Mucosa of descending colon (tissue), 3 donors: Measurements from ENCODE around the gene R3HDM2. TPM values are rescaled to one million over a fixed set of nuclear protein-coding genes. Genes with fewer than 3 reads are reported as not detected.

ENCODE experiments used
- ATAC-seq: fragments of 200-7000 bp; cut with Tn5 transposase; one replicate; pipeline ENCODE4 v1.9.1; 2020; ENCODE audit warnings: mild to moderate bottlenecking, moderate library complexity
- DNase-seq, 3 donors: peaks; one replicate each; pipeline ENCODE4 v3.0.0-alpha.2; 2020
- H3K36me3 ChIP-seq: fragments of 200-600 bp; one replicate; pipeline ENCODE4 v1.8.0; 2021; ENCODE audit warnings: low read depth, mild to moderate bottlenecking
- H3K4me1 ChIP-seq: fragments of 200-600 bp; one replicate; pipeline ENCODE4 v1.8.0; 2021; ENCODE audit warnings: low read depth, mild to moderate bottlenecking
- H3K4me3 ChIP-seq: fragments of 200-600 bp; one replicate; pipeline ENCODE4 v1.8.0; 2021; ENCODE audit warnings: mild to moderate bottlenecking
- H3K9me3 ChIP-seq: fragments of 200-600 bp; one replicate; pipeline ENCODE4 v1.8.0; 2021; ENCODE audit warnings: mild to moderate bottlenecking
- intact Hi-C, 2 donors: fragments of 100-400 bp; cut with DNase I in 1 of 2; cut with micrococcal nuclease in 1 of 2; formaldehyde crosslinking; loops; one replicate each; pipeline versions ENCODE4 v1.11.0 to v1.11.1; 2022; cut with DNase I, micrococcal nuclease
- total RNA-seq, 3 donors: library from RNA; stranded (reverse); fragmentation: NEBNext Ultra II Directional in 2 of 3; extraction: Animal tissue kit (Norgen Biotek cat#: 25700) in 2 of 3; gene quantifications; one replicate each; pipeline versions ENCODE4 v1.2.1 to v1.2.4, GENCODE V29; 2021 to 2023
- TF ChIP-seq, protein P1 (sequence below): fragments of 200-600 bp; IDR thresholded peaks from one replicate; pipeline ENCODE4 v1.8.0; 2022; ENCODE audit warnings: antibody characterized with exemption, mild to moderate bottlenecking
- donor health status: DM: no; HTN: no; CAD: no; lungs with moderate emphysema.
- donor health status: DM: no; HTN: no; CAD: no.
- donor health status: DM: no; HTN: yes; CAD: no.

The R3HDM2 gene
- total RNA-seq, 3 donors from 2014 or later: 43.9 to 80.8 (median 80.6) TPM

GRCh38 chr12:57454213-57454565, 23.3 kb upstream of the R3HDM2 start:
- Histone ChIP-seq H3K4me1 (peaks cover 8% of the 10 kb centered on the region), H3K9me3 (no peaks in the 10 kb centered on the region), H3K4me3 (no peak overlapping the region), H3K36me3 (no peaks in the 10 kb centered on the region)
- intact Hi-C loops: loop anchor here (10.0 kb wide), 3 partner anchors 149 to 189 kb away; no protein-coding TSS in a partner anchor
- ATAC-seq (no peak), DNase-seq (no peak)
- TF ChIP-seq, protein P1, sequence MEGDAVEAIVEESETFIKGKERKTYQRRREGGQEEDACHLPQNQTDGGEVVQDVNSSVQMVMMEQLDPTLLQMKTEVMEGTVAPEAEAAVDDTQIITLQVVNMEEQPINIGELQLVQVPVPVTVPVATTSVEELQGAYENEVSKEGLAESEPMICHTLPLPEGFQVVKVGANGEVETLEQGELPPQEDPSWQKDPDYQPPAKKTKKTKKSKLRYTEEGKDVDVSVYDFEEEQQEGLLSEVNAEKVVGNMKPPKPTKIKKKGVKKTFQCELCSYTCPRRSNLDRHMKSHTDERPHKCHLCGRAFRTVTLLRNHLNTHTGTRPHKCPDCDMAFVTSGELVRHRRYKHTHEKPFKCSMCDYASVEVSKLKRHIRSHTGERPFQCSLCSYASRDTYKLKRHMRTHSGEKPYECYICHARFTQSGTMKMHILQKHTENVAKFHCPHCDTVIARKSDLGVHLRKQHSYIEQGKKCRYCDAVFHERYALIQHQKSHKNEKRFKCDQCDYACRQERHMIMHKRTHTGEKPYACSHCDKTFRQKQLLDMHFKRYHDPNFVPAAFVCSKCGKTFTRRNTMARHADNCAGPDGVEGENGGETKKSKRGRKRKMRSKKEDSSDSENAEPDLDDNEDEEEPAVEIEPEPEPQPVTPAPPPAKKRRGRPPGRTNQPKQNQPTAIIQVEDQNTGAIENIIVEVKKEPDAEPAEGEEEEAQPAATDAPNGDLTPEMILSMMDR: no peak

GRCh38 chr12:57452937-57453509, 22.2 kb upstream of the R3HDM2 start:
- TF ChIP-seq, protein P1: peak; percentile 70
- H3K4me1 ChIP-seq: no peaks in the 10 kb centered on the region
- H3K9me3 ChIP-seq: no peaks in the 10 kb centered on the region
- DNase-seq: peak in 2 of 3 donors; percentile 84 to 89
- intact Hi-C loops: loop anchor here (10.0 kb wide), 3 partner anchors 148 to 188 kb away; no protein-coding TSS in a partner anchor
- no peaks in the 10 kb centered on the region for H3K36me3 ChIP-seq
- no peak overlapping the region for H3K4me3 ChIP-seq
- peak; percentile 82 for ATAC-seq

DNA sequence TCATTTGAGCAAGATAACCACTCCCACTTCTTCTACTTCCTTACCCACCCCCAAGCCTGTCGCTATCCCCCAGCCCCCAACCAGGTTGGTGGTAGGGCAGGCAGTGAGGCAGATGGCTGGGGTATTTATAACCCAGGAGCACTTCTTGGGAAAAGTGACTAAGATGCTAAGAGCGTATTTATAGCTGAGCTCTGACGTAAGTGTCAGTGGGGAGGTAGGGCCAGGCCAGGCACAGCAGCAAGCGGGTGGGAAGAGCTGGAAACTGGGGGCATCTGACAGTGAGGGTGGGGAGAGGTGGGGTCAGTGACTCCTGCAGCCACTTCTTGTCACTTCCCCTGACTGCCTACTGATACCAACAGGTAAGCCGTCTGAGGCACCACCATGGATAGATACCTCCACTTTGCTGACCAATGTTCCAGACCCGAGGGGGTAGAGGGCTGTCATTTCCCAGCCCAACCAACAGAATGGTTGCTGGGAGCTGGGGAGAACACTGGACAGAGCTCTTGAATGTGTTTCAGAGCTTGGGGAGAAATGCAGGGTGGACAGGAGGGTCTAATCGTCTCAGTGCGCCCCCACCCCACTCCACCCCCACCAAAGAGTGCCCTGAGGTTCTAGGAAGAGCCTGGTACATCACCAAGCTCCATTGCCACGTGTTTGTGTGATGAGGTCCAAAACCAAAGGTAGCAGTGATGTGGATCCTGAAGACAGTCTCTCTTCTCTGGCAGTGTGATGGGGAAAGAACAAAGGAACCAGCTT, 21.5 kb upstream of the R3HDM2 start:
- DNase-seq (no peak), ATAC-seq (no peak)
- TF ChIP-seq, protein P1: no peak
- no peak overlapping the region for H3K4me3 ChIP-seq
- intact Hi-C loops: loop anchor here (10.0 kb wide), 3 partner anchors 148 to 188 kb away; no protein-coding TSS in a partner anchor
- H3K36me3 ChIP-seq: no peaks in the 10 kb centered on the region
- H3K9me3 ChIP-seq: no peaks in the 10 kb centered on the region
- H3K4me1 ChIP-seq: no peaks in the 10 kb centered on the region

GRCh38 chr12:57451233-57451778, 20.5 kb upstream of the R3HDM2 start:
- TF ChIP-seq, protein P1: no peak
- Histone ChIP-seq H3K4me3 (no peak overlapping the region), H3K36me3 (no peaks in the 10 kb centered on the region), H3K4me1 (no peaks in the 10 kb centered on the region), H3K9me3 (no peaks in the 10 kb centered on the region)
- DNase-seq (no peak), ATAC-seq (no peak)
- intact Hi-C loops: loop anchor here (10.0 kb wide), 3 partner anchors 147 to 187 kb away; no protein-coding TSS in a partner anchor

DNA sequence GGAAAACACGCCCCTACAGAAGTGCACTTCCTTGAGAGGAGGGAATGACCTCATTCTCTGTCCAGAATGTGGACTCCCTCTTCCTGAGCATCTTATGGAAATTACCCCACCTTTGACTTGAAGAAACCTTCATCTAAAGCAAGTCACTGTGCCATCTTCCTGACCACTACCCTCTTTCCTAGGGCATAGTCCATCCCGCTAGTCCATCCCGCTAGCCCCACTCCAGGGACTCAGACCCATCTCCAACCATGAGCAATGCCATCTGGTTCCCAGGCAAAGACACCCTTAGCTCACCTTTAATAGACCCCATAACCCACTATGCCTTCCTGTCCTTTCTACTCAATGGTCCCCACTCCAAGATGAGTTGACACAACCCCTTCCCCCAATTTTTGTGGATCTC, 19.2 kb upstream of the R3HDM2 start:
- H3K36me3 ChIP-seq: no peaks in the 10 kb centered on the region
- ATAC-seq (no peak), DNase-seq (no peak)
- H3K4me1 ChIP-seq: no peaks in the 10 kb centered on the region
- no peak overlapping the region for H3K4me3 ChIP-seq
- intact Hi-C loops: loop anchor here (10.0 kb wide), 3 partner anchors 145 to 185 kb away; no protein-coding TSS in a partner anchor
- TF ChIP-seq, protein P1: no peak
- H3K9me3 ChIP-seq: no peaks in the 10 kb centered on the region
